HG02970 (cell line): Measurements from ENCODE around the gene EPHB6.

Experiments used
- ATAC-seq: cut with Tn5 transposase; IDR thresholded peaks from one replicate; pipeline ENCODE4 v1.9.1; 2021; ENCODE audit warnings: mild to moderate bottlenecking, moderate library complexity, moderate number of reproducible peaks; ENCODE audit not compliant: unreplicated experiment, low FRiP score

Gene EPHB6

DNA sequence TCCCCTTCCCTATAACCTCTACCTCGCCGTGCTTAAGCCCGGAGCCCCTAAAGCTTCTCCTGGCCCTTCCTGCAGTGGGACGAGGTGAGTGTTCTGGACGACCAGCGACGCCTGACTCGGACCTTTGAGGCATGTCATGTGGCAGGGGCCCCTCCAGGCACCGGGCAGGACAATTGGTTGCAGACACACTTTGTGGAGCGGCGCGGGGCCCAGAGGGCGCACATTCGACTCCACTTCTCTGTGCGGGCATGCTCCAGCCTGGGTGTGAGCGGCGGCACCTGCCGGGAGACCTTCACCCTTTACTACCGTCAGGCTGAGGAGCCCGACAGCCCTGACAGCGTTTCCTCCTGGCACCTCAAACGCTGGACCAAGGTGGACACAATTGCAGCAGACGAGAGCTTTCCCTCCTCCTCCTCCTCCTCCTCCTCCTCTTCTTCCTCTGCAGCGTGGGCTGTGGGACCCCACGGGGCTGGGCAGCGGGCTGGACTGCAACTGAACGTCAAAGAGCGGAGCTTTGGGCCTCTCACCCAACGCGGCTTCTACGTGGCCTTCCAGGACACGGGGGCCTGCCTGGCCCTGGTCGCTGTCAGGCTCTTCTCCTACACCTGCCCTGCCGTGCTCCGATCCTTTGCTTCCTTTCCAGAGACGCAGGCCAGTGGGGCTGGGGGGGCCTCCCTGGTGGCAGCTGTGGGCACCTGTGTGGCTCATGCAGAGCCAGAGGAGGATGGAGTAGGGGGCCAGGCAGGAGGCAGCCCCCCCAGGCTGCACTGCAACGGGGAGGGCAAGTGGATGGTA lies 9.2 kb downstream of the EPHB6 start:
- no peak for ATAC-seq

GRCh38 chr7:142864980-142865747 lies 10.3 kb downstream of the EPHB6 start:
- no peak for ATAC-seq

DNA sequence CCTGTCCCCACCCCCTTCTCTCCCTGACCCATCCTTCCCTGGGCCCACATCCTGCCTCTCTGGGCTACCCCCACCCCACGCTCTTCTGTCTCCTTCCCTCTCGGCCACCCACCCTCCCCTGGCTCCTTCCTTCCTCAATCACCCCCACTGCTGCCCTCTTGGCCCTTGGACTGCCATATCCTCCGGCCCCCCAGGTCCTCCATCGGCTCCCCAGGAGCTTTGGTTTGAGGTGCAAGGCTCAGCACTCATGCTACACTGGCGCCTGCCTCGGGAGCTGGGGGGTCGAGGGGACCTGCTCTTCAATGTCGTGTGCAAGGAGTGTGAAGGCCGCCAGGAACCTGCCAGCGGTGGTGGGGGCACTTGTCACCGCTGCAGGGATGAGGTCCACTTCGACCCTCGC lies 10.9 kb downstream of the EPHB6 start:
- ATAC-seq, result no peak

DNA sequence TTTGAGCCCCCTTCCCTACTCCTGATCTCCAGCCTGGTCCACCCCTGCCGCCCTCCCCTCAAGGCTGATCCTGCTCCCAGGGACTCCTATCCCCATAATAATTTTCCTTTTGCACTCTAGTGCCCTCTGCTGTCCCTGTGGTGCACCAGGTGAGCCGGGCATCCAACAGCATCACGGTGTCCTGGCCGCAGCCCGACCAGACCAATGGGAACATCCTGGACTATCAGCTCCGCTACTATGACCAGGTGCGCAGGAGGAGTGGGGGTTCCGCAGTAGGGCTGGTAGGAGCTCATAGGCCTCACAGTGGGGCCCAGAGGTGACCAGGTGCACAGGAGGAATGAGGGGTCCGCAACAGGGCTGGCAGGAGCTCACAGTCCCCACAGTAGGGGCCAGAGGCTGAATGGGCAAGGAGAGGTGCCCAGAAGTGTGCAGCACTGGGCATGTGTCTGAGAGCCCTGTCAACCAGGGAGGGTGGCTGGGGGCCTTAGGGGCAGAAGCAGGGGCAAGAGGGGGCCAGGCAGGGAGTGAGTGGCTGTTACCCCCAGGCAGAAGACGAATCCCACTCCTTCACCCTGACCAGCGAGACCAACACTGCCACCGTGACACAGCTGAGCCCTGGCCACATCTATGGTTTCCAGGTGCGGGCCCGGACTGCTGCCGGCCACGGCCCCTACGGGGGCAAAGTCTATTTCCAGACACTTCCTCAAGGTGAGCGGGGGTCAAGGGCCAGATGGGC lies 11.7 kb downstream of the EPHB6 start:
- no peak for ATAC-seq

GRCh38 chr7:142867097-142867378 lies 12.2 kb downstream of the EPHB6 start:
- no peak for ATAC-seq

DNA sequence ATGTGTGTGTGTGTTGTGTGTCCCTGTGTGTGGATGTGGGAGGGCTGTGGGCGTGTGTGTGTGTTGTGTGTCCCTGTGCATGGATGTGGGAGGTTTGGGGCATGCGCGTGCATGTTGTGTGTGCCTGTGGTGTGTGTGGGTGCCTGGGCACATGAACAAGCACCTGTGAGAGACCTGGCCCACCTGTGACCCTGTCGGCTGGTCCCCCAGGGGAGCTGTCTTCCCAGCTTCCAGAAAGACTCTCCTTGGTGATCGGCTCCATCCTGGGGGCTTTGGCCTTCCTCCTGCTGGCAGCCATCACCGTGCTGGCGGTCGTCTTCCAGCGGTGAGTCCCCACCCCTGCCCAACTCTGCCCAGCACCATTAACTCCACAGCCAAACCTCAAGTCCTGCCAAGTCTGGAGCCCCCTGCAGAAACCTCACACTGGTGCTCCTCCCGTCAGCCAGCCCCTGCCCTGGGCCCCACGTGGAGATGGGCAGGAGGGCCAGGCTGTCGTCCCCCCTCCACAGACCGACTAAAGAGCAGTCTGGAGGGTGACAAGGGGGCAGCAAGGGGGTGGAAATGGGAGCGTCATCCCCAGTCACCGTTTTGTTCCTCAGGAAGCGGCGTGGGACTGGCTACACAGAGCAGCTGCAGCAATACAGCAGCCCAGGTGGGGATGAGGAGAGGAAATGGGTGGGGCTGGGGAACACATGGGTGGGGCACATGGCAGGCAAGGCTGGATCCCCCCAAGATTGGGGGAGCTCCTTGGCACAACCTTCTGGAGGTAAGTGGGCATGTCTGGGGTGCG lies 12.7 kb downstream of the EPHB6 start:
- ATAC-seq, result no peak

DNA sequence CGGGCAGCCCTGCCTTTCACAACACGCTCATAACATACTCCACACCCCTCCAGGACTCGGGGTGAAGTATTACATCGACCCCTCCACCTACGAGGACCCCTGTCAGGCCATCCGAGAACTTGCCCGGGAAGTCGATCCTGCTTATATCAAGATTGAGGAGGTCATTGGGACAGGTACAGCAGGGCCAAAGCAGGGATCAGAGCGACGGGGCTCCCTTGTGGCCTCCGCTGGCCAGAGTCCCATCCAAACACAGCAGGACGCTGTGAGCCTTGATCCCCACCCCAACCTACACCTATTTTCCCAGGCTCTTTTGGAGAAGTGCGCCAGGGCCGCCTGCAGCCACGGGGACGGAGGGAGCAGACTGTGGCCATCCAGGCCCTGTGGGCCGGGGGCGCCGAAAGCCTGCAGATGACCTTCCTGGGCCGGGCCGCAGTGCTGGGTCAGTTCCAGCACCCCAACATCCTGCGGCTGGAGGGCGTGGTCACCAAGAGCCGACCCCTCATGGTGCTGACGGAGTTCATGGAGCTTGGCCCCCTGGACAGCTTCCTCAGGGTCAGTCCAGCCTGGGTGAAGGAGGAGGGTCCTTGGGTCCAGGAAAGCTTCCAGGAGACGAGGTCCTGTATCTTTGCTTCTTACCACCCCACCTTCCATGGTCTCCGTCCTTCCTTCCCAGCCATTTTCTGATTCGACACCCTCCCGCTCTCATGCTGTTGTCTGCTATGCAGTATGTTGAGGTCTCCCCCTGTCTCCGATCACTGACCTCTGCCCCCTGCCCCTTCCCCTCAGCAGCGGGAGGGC lies 13.5 kb downstream of the EPHB6 start:
- no peak for ATAC-seq

DNA sequence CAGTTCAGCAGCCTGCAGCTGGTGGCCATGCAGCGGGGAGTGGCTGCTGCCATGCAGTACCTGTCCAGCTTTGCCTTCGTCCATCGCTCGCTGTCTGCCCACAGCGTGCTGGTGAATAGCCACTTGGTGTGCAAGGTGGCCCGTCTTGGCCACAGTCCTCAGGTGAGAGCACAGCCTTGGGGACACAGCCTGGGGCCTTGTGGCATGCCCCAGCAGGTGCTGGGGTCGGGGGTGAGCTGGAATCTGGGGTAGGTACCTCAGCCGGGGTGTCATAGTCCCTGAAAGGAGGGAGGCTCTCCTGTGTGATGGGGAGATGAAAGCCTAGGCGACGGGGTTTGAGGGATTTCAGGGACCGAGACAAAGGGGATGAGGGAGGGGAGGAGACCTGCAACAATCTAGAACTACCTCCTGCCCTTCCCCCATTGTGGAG lies 14.1 kb downstream of the EPHB6 start:
- no peak for ATAC-seq

- no peak for ATAC-seq
Measured at GRCh38 chr7:142869434-142869833, 14.6 kb downstream of the EPHB6 start.

- ATAC-seq, result no peak
Measured at GRCh38 chr7:142870147-142870559, 15.3 kb downstream of the EPHB6 start.

GRCh38 chr7:142870566-142871259 lies 15.8 kb downstream of the EPHB6 start:
- ATAC-seq, result no peak

- ATAC-seq, result no peak
Measured at GRCh38 chr7:142871260-142872105, 16.6 kb downstream of the EPHB6 start.

GRCh38 chr7:142872106-142872675 lies 17.3 kb downstream of the EPHB6 start:
- no peak for ATAC-seq

DNA sequence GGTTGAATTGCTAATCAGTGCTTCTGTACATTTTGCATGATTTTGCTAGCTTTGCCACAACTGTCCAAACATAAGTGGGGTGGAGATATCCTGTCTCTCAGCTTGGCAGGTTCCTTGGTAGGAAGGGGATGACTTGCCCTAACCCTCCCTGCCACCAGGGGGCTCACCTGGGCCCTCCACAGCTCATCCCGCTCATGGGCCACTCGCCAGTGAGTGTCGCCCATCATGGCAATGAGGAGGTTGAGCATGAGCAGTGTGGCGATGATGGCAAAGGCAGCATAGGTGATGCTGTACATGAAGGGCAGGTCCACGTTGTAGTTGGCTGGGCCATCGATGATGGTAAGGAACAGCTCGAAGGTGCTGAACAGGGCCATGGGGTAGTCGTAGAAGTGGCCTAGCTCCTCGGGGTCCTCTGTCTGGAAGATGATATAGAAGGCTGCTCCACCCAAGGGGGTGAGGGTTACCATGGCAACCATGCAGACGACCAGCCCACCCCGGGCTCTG lies 18.5 kb downstream of the EPHB6 start:
- no peak for ATAC-seq

- ATAC-seq, result no peak
Measured at GRCh38 chr7:142873871-142874270, 19.0 kb downstream of the EPHB6 start.

DNA sequence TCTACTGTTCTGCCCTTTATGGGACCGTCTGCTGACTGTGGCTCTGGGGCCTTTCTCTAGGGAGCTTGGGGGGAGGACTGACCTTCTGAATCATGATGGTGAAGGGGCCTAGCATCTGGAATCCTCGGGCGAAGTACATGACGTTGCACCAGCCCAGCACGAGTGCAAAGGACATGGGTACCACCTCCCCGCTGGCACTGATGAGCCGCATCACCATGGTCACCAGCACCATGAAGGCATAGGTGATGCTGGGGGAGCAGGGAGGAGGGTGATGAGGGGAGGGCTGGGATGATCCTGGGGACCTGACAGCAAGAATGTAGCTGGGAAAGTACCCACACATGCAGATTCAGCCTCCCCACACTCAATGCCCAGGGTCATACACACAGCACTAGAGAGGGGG lies 19.5 kb downstream of the EPHB6 start:
- ATAC-seq, result no peak

- ATAC-seq, result no peak
Measured at GRCh38 chr7:142874837-142875236, 20.0 kb downstream of the EPHB6 start.

DNA sequence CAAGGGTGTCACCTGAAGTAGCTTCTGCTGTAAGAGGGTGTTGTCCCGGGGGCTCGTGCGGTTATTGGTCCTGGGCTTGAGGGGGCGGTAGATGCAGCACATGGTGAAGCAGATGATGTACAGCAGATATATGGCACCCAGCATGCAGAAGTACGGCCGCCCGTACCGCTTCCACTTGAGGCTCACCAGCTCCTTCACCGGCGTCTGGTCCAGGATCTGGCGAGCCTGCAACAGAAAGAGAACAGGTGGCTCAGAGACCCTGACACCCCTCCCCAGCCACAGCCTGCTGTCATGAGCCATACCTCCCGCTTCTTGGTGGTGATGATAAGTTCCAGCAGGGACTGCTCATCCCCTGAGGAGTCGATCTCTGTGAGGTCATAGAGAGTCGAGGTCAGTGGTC lies 20.6 kb downstream of the EPHB6 start:
- ATAC-seq, result no peak
